ENCODE data around the gene CCND2.

The CCND2 gene

DNA sequence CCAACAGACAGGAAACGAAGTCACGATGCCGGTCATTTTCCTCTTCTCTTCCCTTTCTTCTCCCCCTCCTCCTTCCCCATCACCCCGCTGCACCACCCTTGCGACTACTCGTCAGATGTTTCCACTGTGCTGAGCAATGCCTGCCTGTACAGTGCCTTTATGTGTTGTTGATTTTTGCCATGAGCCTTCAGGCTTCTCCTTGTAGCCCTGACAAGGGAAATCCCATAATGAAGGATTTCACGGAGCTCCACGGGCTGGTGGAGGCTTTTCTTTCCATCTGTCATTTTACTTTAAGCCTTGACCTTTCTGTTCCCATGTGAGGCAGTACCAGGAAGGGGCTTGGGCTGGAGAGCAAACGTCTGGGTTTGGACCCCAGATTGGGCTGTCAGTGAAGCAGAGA lies 28.7 kb upstream of the CCND2 start:
- TF ChIP-seq, protein P1, sequence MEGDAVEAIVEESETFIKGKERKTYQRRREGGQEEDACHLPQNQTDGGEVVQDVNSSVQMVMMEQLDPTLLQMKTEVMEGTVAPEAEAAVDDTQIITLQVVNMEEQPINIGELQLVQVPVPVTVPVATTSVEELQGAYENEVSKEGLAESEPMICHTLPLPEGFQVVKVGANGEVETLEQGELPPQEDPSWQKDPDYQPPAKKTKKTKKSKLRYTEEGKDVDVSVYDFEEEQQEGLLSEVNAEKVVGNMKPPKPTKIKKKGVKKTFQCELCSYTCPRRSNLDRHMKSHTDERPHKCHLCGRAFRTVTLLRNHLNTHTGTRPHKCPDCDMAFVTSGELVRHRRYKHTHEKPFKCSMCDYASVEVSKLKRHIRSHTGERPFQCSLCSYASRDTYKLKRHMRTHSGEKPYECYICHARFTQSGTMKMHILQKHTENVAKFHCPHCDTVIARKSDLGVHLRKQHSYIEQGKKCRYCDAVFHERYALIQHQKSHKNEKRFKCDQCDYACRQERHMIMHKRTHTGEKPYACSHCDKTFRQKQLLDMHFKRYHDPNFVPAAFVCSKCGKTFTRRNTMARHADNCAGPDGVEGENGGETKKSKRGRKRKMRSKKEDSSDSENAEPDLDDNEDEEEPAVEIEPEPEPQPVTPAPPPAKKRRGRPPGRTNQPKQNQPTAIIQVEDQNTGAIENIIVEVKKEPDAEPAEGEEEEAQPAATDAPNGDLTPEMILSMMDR (IDR thresholded peaks at IDR 0.05; ENCODE audit: low read length, missing control alignments) = no peak
- DNase-seq (ENCODE audit: low read depth) = no peak
- no peak overlapping the region for H3K4me3 ChIP-seq (replicated peaks; ENCODE audit: low read depth, low read length)

DNA sequence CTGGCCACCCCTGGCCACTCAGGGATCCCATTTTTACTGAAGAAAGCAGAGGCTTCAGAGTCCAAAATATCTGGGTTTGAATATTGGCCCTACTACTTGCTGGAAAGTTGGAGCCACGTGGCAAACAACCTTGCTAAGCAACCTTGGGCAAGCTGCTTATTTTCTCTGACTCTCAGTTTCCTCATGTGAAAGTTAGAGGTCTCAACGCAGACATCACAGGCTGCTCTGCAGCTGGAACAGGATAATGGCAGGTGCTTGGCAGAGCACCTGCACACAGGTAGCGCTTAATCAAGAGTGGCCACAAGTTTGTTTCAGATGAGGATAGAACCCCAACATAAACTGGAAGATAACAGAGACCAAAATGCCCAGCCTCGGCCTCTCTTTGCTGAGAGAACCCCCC lies 28.1 kb upstream of the CCND2 start:
- TF ChIP-seq, protein P1 (IDR thresholded peaks at IDR 0.05; ENCODE audit: low read length, missing control alignments) = no peak
- no peak overlapping the region for H3K4me3 ChIP-seq (replicated peaks; ENCODE audit: low read depth, low read length)
- no peak for DNase-seq (ENCODE audit: low read depth)

- TF ChIP-seq, protein P1 (IDR thresholded peaks at IDR 0.05; ENCODE audit: low read length, missing control alignments) = no peak
- no peak for DNase-seq (ENCODE audit: low read depth)
Measured at GRCh38 chr12:4246116-4246515, 27.4 kb upstream of the CCND2 start.

DNA sequence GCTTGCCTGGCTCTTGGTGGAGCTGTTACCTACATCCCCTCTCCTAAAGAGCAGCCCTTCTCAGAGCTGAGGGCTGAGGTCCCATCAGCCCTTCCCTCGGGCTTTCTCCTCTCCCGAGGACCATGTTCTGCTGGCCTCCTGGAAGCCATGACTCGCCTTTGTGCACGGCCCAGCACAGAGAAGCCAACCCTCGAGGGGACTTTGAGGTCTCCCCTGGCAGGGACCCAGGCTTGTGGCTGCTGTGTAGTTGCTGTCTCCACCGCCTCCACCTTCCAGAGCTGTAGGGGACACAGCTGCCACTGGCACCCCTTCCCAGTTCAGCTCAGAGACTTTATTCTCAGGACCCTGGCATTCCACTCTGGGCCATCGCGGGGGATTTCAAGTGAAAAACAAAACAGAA lies 22.9 kb upstream of the CCND2 start:
- H3K4me3 ChIP-seq (replicated peaks; ENCODE audit: low read depth, low read length) = no peak overlapping the region
- no peak for DNase-seq (ENCODE audit: low read depth)
- TF ChIP-seq, protein P1 (IDR thresholded peaks at IDR 0.05; ENCODE audit: low read length, missing control alignments) = no peak

More at GRCh38 chr12:4246116-4246515, 27.4 kb upstream of the CCND2 start:
- no peak overlapping the region for H3K4me3 ChIP-seq (replicated peaks; ENCODE audit: low read depth, low read length)

- TF ChIP-seq, protein P1 (IDR thresholded peaks at IDR 0.05; ENCODE audit: low read length, missing control alignments) = no peak
- no peak for DNase-seq (ENCODE audit: low read depth)
- no peak overlapping the region for H3K4me3 ChIP-seq (replicated peaks; ENCODE audit: low read depth, low read length)
Measured at GRCh38 chr12:4251216-4251891, 22.2 kb upstream of the CCND2 start.

DNA sequence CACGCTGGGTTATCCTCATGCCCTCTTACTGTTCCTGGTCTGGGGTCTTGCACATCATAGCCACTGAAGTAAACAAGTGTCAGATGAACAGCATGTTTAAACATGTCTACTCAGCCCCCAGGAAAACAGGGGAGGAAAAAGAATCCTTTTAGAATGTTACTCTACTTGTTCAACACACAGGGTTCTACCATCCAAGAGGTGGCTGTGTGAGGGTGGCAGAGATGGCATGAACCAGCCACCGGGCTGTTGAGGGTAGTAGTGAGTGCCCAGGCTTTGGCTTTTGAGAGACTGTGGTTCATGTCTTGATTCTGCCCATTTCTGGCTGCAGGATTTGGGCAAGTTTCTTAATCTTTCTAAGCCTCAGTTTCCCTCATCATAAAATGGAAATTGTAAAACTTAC lies 21.6 kb upstream of the CCND2 start:
- TF ChIP-seq, protein P1 (IDR thresholded peaks at IDR 0.05; ENCODE audit: low read length, missing control alignments) = no peak
- no peak overlapping the region for H3K4me3 ChIP-seq (replicated peaks; ENCODE audit: low read depth, low read length)
- no peak for DNase-seq (ENCODE audit: low read depth)

DNA sequence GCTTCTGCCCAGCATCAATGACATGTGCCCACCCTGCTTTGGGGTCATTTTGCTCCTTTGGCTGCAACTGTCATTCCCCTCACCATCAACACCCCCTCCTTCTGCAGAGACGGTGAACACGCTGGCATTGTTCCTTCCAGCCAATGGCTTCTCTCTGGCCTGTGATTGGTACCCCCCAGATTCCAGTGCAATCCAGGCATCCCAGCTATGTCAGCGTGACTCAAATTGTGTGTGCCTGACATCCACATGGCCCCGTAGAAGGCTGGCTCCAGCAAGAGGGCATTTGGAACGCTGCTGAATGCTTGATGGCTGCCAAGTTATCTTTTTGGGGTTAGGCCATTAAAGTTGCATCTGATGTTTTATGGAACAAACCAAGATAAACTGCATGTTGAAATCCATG lies 21.0 kb upstream of the CCND2 start:
- DNase-seq (ENCODE audit: low read depth) = no peak
- TF ChIP-seq, protein P1 (IDR thresholded peaks at IDR 0.05; ENCODE audit: low read length, missing control alignments) = no peak
- no peak overlapping the region for H3K4me3 ChIP-seq (replicated peaks; ENCODE audit: low read depth, low read length)
